HepG2 (cell line): ENCODE measurements around the gene NVL.

ENCODE experiments used
- ATF1 ChIP-seq: IDR thresholded peaks from 2 replicates; pipeline ENCODE4 v1.6.1; 2016; ENCODE audit warnings: mild to moderate bottlenecking, control low read depth
- CEBPB ChIP-seq: IDR thresholded peaks from 2 replicates; pipeline ENCODE4 v1.6.1; 2011; ENCODE audit warnings: low read depth, low read length, improper control_type of control experiment, borderline replicate concordance
- CTCF ChIP-seq: sonication (generic); formaldehyde crosslinking; IDR thresholded peaks from 2 replicates; pipeline ENCODE4 v1.5.0; 2020; ENCODE audit warnings: mild to moderate bottlenecking, missing genetic modification reagents, moderate library complexity
- EP300 ChIP-seq, 3 experiments: sonication (generic) in 1 of 3; formaldehyde crosslinking in 1 of 3; IDR thresholded peaks; 2 replicates each; pipeline versions ENCODE4 v1.5.1 to v1.6.1; 2011 to 2020; ENCODE audit warnings: low read depth in 2 of 3, low read length in 2 of 3, borderline replicate concordance in 1 of 3, improper control_type of control experiment in 1 of 3, mild to moderate bottlenecking in 1 of 3, missing genetic modification reagents in 1 of 3, moderate library complexity in 1 of 3
- EZH2 ChIP-seq: conservative IDR thresholded peaks from 2 replicates; pipeline ENCODE4 v1.6.1; 2012; ENCODE audit warnings: mild to moderate bottlenecking, low read depth, low read length, moderate library complexity
- FOXP4 ChIP-seq: sonication (generic); formaldehyde crosslinking; IDR thresholded peaks from 2 replicates; pipeline ENCODE4 v1.4.0; 2020; ENCODE audit warnings: missing genetic modification reagents
- NR2C2 ChIP-seq: sonication (generic); formaldehyde crosslinking; IDR thresholded peaks from 2 replicates; pipeline ENCODE4 v1.4.0; 2020; ENCODE audit warnings: missing genetic modification reagents, mild to moderate bottlenecking, moderate library complexity, borderline replicate concordance
- SALL1 ChIP-seq: sonication (generic); formaldehyde crosslinking; IDR thresholded peaks from 2 replicates; pipeline ENCODE4 v1.8.0; 2022; ENCODE audit warnings: mild to moderate bottlenecking, missing genetic modification reagents
- SIN3A ChIP-seq: IDR thresholded peaks from 2 replicates; pipeline ENCODE4 v1.6.1; 2011; ENCODE audit warnings: low read depth, mild to moderate bottlenecking, control low read depth, low read length, borderline replicate concordance
- TAF15 ChIP-seq: fragments of 200-400 bp; formaldehyde crosslinking; IDR thresholded peaks from one replicate; pipeline ENCODE4 v1.6.1; 2018; ENCODE audit warnings: mild to moderate bottlenecking, low read depth, low read length; ENCODE audit not compliant: poor library complexity, severe bottlenecking
- ZNF607 ChIP-seq: sonication (generic); formaldehyde crosslinking; IDR thresholded peaks from 2 replicates; pipeline ENCODE4 v1.5.1; 2020; ENCODE audit warnings: missing genetic modification reagents, mild to moderate bottlenecking, borderline replicate concordance
- ZNF788 ChIP-seq: sonication (generic); formaldehyde crosslinking; IDR thresholded peaks from 2 replicates; pipeline ENCODE4 v1.5.0; 2020; ENCODE audit warnings: mild to moderate bottlenecking, missing genetic modification reagents, borderline replicate concordance
- TF ChIP-seq, protein P1 (sequence below): sonication (generic); formaldehyde crosslinking; IDR thresholded peaks from 2 replicates; pipeline ENCODE4 v1.8.1; 2022; ENCODE audit warnings: low read depth, mild to moderate bottlenecking, missing genetic modification reagents
- TF ChIP-seq, protein P2 (sequence below): sonication (generic); formaldehyde crosslinking; IDR thresholded peaks from 2 replicates; pipeline ENCODE4 v1.4.0; 2020; ENCODE audit warnings: mild to moderate bottlenecking, missing genetic modification reagents

GRCh38 chr1:224188286-224188685, 141.7 kb downstream of the NVL start:
- no peak for TF ChIP-seq EP300 (IDR thresholded peaks at IDR 0.05; ENCODE audit: low read depth in 2 of 2, low read length in 2 of 2)
- TF ChIP-seq EP300 (CRISPR knock-in tag; IDR thresholded peaks at IDR 0.05; ENCODE audit: borderline replicate concordance) = no peak
- no peak for TF ChIP-seq EZH2
- TF ChIP-seq ATF1 (CRISPR knock-in tag) = no peak
- no peak for TF ChIP-seq NR2C2 (CRISPR knock-in tag)
- no peak for TF ChIP-seq FOXP4 (CRISPR knock-in tag)
- no peak for TF ChIP-seq CEBPB
- TF ChIP-seq, protein P1, sequence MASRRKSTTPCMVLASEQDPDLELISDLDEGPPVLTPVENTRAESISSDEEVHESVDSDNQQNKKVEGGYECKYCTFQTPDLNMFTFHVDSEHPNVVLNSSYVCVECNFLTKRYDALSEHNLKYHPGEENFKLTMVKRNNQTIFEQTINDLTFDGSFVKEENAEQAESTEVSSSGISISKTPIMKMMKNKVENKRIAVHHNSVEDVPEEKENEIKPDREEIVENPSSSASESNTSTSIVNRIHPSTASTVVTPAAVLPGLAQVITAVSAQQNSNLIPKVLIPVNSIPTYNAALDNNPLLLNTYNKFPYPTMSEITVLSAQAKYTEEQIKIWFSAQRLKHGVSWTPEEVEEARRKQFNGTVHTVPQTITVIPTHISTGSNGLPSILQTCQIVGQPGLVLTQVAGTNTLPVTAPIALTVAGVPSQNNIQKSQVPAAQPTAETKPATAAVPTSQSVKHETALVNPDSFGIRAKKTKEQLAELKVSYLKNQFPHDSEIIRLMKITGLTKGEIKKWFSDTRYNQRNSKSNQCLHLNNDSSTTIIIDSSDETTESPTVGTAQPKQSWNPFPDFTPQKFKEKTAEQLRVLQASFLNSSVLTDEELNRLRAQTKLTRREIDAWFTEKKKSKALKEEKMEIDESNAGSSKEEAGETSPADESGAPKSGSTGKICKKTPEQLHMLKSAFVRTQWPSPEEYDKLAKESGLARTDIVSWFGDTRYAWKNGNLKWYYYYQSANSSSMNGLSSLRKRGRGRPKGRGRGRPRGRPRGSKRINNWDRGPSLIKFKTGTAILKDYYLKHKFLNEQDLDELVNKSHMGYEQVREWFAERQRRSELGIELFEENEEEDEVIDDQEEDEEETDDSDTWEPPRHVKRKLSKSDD = no peak
- no peak for TF ChIP-seq TAF15
- TF ChIP-seq CTCF (CRISPR knock-in tag) = no peak
- TF ChIP-seq SIN3A = no peak
- TF ChIP-seq SALL1 = no peak
- no peak for TF ChIP-seq ZNF788
- TF ChIP-seq, protein P2, sequence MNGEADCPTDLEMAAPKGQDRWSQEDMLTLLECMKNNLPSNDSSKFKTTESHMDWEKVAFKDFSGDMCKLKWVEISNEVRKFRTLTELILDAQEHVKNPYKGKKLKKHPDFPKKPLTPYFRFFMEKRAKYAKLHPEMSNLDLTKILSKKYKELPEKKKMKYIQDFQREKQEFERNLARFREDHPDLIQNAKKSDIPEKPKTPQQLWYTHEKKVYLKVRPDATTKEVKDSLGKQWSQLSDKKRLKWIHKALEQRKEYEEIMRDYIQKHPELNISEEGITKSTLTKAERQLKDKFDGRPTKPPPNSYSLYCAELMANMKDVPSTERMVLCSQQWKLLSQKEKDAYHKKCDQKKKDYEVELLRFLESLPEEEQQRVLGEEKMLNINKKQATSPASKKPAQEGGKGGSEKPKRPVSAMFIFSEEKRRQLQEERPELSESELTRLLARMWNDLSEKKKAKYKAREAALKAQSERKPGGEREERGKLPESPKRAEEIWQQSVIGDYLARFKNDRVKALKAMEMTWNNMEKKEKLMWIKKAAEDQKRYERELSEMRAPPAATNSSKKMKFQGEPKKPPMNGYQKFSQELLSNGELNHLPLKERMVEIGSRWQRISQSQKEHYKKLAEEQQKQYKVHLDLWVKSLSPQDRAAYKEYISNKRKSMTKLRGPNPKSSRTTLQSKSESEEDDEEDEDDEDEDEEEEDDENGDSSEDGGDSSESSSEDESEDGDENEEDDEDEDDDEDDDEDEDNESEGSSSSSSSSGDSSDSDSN (CRISPR knock-in tag) = no peak
- TF ChIP-seq ZNF607 (CRISPR knock-in tag) = no peak
